ENCODE results near the gene CGB5.
"Not testable (repeated sequence)": the region's sequence is repeated elsewhere in the genome, so short reads cannot be mapped to it uniquely, and the experiment has no call there.

CGB5 gene

GRCh38 chr19:49020931-49021895, 22.4 kb upstream of the CGB5 start:
- no peak for DNase-seq (ENCODE audit: low read depth in 2 of 2)

GRCh38 chr19:49022116-49022515, 21.5 kb upstream of the CGB5 start:
- no peak for DNase-seq (ENCODE audit: low read depth in 2 of 2)

DNA sequence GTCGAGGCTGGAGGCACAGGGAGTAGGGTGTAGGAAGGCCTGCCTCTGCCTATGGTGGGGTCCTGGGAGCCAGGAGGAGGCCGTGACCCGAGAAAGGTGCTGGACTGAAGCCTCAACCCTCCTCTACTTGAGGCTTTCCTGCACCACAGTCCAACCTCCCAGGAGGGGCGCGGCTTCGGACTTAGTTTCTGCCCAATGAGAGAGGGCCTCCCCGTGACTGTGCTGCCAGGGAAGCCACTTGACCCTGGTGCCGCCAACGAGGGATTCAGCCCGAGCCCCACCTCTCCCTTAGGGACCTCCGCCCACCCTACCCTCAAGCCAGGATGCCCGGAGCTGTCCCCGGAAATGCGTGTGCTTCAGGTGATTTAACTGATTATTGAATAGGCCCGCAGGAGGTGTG, 19.4 kb upstream of the CGB5 start, which contains the start of gene CGB3:
Gene CGB3 (minus strand): TSS at position 101 of the 400 bp plus-strand sequence. CDS start 362 bp downstream, outside the sequence.
- DNase-seq (ENCODE audit: low read depth in 2 of 2): not testable (repeated sequence)

GRCh38 chr19:49025088-49025487, 18.6 kb upstream of the CGB5 start:
- DNase-seq (ENCODE audit: low read depth in 2 of 2): not testable (repeated sequence)

GRCh38 chr19:49025599-49025998, 18.0 kb upstream of the CGB5 start:
- not testable (repeated sequence) for DNase-seq (ENCODE audit: low read depth in 2 of 2)

GRCh38 chr19:49028686-49029085, 15.0 kb upstream of the CGB5 start:
- not testable (repeated sequence) for DNase-seq (ENCODE audit: low read depth in 2 of 2)

- DNase-seq (ENCODE audit: low read depth in 2 of 2): not testable (repeated sequence)
Observed at GRCh38 chr19:49029749-49030148, 13.9 kb upstream of the CGB5 start.

- not testable (repeated sequence) for DNase-seq (ENCODE audit: low read depth in 2 of 2)
Observed at GRCh38 chr19:49030323-49030722, 13.3 kb upstream of the CGB5 start.

DNA sequence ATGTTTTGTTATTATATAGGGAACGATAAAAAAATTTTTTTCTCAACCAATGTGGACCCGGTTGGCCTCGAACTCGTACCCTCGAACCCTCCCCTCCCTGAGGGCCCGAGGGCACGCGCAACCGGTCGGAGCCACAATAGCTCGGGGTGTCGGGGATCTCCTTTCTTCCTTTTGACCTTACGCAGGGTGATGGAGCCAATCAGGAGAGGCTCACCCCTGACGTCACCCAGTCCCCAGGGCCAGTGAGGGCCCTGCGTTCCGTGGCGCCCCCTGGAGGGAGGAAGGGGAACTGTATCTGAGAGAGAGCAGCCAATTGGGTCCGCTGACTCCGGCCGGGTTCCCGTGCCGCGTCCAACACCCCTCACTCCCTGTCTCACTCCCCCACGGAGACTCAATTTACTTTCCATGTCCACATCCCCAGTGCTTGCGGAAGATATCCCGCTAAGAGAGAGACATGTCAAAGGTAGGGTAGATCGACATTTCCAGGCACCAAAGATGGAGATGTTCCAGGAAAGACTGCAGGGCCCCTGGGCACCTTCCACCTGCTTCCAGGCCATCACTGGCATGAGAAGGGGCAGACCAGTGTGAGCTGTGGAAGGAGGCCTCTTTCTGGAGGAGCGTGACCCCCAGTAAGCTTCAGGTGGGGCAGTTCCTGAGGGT, 11.9 kb upstream of the CGB5 start, which contains the start of gene CGB2:
Gene CGB2 (plus strand): TSS at position 249 of the 660 bp plus-strand sequence. CDS start 206 bp downstream, at position 455.
- DNase-seq (ENCODE audit: low read depth in 2 of 2): peak; percentile 28 to 32

- DNase-seq (ENCODE audit: low read depth in 2 of 2): not testable (repeated sequence)
Observed at GRCh38 chr19:49036815-49037214, 6.8 kb upstream of the CGB5 start, which contains the start of gene CGB1. TSS of gene CGB1 (minus strand) at chr19:49036895. CDS start at chr19:49036711, 184 bp downstream.

DNA sequence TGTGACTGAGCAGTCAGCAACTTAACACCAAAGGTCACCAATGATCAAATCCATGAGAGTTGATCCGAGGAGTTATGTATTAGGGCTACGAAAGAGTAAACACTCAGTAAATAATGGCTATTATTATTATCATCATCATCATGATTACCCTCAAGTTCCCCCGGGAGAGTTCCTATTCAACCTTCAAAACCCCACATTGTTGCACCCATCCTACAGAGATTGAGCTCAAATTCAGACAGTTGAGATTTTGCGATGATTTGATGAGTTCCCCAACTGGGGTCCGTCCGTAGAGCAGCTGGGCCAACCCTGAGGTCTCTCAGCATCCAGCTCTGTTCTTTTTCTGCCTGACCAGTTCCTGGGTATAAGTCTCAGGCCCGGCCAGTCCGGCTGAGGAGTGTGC, 5.5 kb upstream of the CGB5 start:
- not testable (repeated sequence) for DNase-seq (ENCODE audit: low read depth in 2 of 2)

DNA sequence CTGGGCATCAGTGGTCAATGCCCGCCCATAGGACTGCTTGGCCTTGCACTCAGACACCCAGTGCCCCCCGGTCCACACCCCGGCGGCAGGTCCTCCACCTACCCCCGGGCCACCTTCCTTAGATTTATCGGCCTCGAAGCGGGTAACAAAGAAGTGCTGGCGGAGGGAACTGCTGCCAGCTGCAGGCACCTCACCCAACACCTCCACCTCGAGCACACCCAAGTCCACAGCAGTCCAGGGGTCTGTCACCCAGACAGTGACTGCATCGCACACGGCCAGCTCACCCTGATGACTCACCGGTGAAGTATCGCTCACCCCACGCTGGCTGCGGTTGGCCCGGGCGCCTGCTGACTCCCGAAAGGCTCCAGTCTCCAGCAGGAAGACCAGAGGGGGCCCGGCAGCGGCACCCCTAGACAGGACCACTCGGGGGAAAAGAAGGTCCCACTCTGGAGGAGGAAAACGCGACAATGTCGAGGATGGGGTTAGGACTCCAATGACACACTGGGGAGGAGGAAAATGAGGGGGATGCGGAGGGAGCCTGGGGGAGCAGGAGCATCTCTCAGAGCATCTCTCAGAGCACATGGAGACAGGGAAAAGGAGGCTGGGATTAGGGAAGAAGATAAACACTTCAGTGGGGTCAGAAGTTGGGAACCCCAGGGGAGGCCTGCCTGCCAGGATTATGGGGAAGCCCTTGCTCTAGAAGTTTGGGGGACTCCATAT, 4.9 kb upstream of the CGB5 start:
- not testable (repeated sequence) for DNase-seq (ENCODE audit: low read depth in 2 of 2)

DNA sequence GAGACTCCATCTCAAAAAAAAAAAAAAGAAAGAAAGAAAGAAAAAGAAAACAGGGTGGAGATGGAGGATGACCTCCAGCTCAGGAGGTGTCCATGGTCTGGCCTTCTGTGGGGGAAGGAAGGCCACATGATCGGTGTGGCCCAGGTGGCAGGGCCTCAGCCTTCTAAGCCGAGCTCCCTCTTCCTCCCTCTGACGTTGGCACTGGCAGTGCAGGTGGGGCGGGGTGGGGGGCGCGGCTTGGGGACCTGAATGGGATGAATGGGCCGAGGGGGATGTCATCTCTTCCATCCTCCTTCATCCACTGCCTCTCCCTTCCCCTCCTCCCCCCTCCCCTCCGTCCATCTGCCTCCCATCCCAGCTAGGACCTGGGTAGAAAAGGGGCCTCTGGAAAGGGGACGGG, 3.9 kb upstream of the CGB5 start:
- not testable (repeated sequence) for DNase-seq (ENCODE audit: low read depth in 2 of 2)

DNA sequence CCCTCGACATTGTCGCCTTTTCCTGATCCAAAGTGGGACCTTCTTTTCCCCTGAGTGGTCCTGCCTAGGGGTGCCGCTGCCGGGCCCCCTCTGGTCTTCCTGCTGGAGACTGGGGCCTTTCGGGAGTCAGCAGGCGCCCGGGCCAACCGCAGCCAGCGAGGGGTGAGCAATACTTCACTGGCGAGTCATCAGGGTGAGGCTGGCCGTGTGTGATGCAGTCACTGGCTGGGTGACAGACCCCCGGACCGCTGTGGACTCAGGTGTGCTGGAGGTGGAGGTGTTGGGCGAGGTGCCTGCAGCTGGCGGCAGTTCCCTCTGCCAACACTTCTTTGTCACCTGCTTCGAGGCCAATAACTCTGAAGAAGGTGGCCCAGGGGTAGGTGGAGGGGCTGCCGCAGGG, 1.5 kb upstream of the CGB5 start:
- no peak for DNase-seq (ENCODE audit: low read depth in 2 of 2)

- DNase-seq (ENCODE audit: low read depth in 2 of 2): not testable (repeated sequence)
Observed at GRCh38 chr19:49042666-49043065, 982 bp upstream of the CGB5 start.

DNA sequence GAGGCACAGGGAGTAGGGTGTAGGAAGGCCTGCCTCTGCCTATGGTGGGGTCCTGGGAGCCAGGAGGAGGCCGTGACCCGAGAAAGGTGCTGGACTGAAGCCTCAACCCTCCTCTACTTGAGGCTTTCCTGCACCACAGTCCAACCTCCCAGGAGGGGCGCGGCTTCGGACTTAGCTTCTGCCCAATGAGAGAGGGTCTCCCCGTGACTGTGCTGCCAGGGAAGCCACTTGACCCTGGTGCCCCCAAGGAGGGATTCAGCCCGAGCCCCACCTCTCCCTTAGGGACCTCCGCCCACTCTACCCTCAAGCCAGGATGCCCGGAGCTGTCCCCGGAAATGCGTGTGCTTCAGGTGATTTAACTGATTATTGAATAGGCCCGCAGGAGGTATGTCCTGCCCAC, 5.4 kb downstream of the CGB5 start, which contains the start of gene CGB8:
Gene CGB8 (minus strand): TSS at position 101 of the 400 bp plus-strand sequence. CDS start 372 bp downstream, outside the sequence.
- not testable (repeated sequence) for DNase-seq (ENCODE audit: low read depth in 2 of 2)

- not testable (repeated sequence) for DNase-seq (ENCODE audit: low read depth in 2 of 2)
Observed at GRCh38 chr19:49049834-49050233, 6.2 kb downstream of the CGB5 start.

GRCh38 chr19:49050376-49051033, 6.9 kb downstream of the CGB5 start:
- not testable (repeated sequence) for DNase-seq (ENCODE audit: low read depth in 2 of 2)

- no peak for DNase-seq (ENCODE audit: low read depth in 2 of 2)
Observed at GRCh38 chr19:49056101-49056901, 12.7 kb downstream of the CGB5 start.

Data from activated CD8-positive, alpha-beta memory T cell treated with anti-CD3 and anti-CD28 coated beads for 4 hours (primary cell).